Sciatic nerve (tissue), 2 donors: ENCODE data around the gene CD177. TPM values are rescaled to one million over a fixed set of nuclear protein-coding genes. Genes with fewer than 3 reads are reported as not detected.
"Not testable (repeated sequence)": the region's sequence is repeated elsewhere in the genome, so short reads cannot be mapped to it uniquely, and the experiment has no call there.

Source experiments
- ATAC-seq: fragments of 200-7000 bp; cut with Tn5 transposase; one replicate; pipeline ENCODE4 v1.9.1; 2020; ENCODE audit warnings: mild to moderate bottlenecking, moderate library complexity
- DNase-seq: peaks from one replicate; pipeline ENCODE4 v3.0.0-alpha.2; 2020; ENCODE audit warnings: low spot score
- intact Hi-C: fragments of 100-400 bp; cut with DNase I; formaldehyde crosslinking; loops from one replicate; pipeline ENCODE4 v1.14.2; 2022
- total RNA-seq: library from RNA; stranded (reverse); fragmentation: NEBNext Ultra II Directional; extraction: Animal tissue kit (Norgen Biotek cat#: 25700); gene quantifications from one replicate; pipeline ENCODE4 v1.2.1, GENCODE V29; 2021
- donor health status: DM: no; HTN: no; CAD: no.
- donor health status: DM: no; HTN: no; CAD: no.

The CD177 gene
- total RNA-seq, 1 donor from 2014 or later = 19.3 TPM

GRCh38 chr19:43331435-43332010 lies 22.0 kb upstream of the CD177 start:
- no peak for ATAC-seq
- DNase-seq = no peak
- intact Hi-C loops = no loop called here

GRCh38 chr19:43332058-43332922 lies 21.2 kb upstream of the CD177 start:
- intact Hi-C loops = no loop called here
- no peak for ATAC-seq
- DNase-seq = no peak

- intact Hi-C loops, DNase-seq, ATAC-seq: not testable (repeated sequence)
These were observed 17.0 kb upstream of the CD177 start for GRCh38 chr19:43336508-43336907.

- intact Hi-C loops = no loop called here
- ATAC-seq (no peak), DNase-seq (no peak)
These were observed 15.7 kb upstream of the CD177 start for GRCh38 chr19:43337737-43338136.

GRCh38 chr19:43338530-43338929 lies 15.0 kb upstream of the CD177 start:
- intact Hi-C loops = no loop called here
- ATAC-seq = no peak
- no peak for DNase-seq

GRCh38 chr19:43339243-43339930 lies 14.1 kb upstream of the CD177 start:
- ATAC-seq, intact Hi-C loops, DNase-seq: not testable (repeated sequence)

GRCh38 chr19:43340101-43340500 lies 13.4 kb upstream of the CD177 start:
- ATAC-seq, DNase-seq, intact Hi-C loops: not testable (repeated sequence)

GRCh38 chr19:43341098-43341497 lies 12.4 kb upstream of the CD177 start:
- intact Hi-C loops, ATAC-seq, DNase-seq: not testable (repeated sequence)

GRCh38 chr19:43342104-43342503 lies 11.4 kb upstream of the CD177 start:
- intact Hi-C loops, DNase-seq, ATAC-seq: not testable (repeated sequence)

- DNase-seq, ATAC-seq, intact Hi-C loops: not testable (repeated sequence)
These were observed 9.1 kb upstream of the CD177 start for GRCh38 chr19:43344347-43344925.

- ATAC-seq, intact Hi-C loops, DNase-seq: not testable (repeated sequence)
These were observed 3.7 kb upstream of the CD177 start for GRCh38 chr19:43349813-43350212.

GRCh38 chr19:43351998-43352746 lies 1.3 kb upstream of the CD177 start:
- DNase-seq (no peak), ATAC-seq (no peak)
- intact Hi-C loops = no loop called here

GRCh38 chr19:43354305-43354627 lies 780 bp downstream of the CD177 start:
- intact Hi-C loops = no loop called here
- ATAC-seq = peak; percentile 58
- DNase-seq = peak; percentile 66

- intact Hi-C loops, ATAC-seq, DNase-seq: not testable (repeated sequence)
These were observed 3.3 kb downstream of the CD177 start for GRCh38 chr19:43356749-43357148.

GRCh38 chr19:43362179-43362578 lies 8.7 kb downstream of the CD177 start:
- DNase-seq (peak; percentile 82), ATAC-seq (peak; percentile 92)
- intact Hi-C loops = no loop called here

GRCh38 chr19:43362745-43363144 lies 9.3 kb downstream of the CD177 start:
- ATAC-seq (no peak), DNase-seq (no peak)
- intact Hi-C loops = no loop called here

- DNase-seq, ATAC-seq, intact Hi-C loops: not testable (repeated sequence)
These were observed 12.2 kb downstream of the CD177 start for GRCh38 chr19:43365677-43366076.

- intact Hi-C loops = no loop called here
These were observed 14.3 kb downstream of the CD177 start for GRCh38 chr19:43367822-43368221.

GRCh38 chr19:43368897-43369296 lies 15.4 kb downstream of the CD177 start:
- intact Hi-C loops, ATAC-seq, DNase-seq: not testable (repeated sequence)

More at GRCh38 chr19:43367822-43368221, 14.3 kb downstream of the CD177 start:
- DNase-seq (no peak), ATAC-seq (no peak)
